NT2/D1 (cell line): ENCODE measurements around the gene ACSL4.

Experiments
- SUZ12 ChIP-seq: IDR thresholded peaks from 2 replicates; pipeline ENCODE4 v1.6.1; 2011; ENCODE audit not compliant: insufficient read length, insufficient read depth; ENCODE audit errors: extremely low read depth
- YY1 ChIP-seq: IDR thresholded peaks from 2 replicates; pipeline ENCODE4 v1.6.1; 2011; ENCODE audit not compliant: insufficient read length, insufficient read depth
- ZNF274 ChIP-seq: IDR thresholded peaks from 2 replicates; pipeline ENCODE4 v1.6.1; 2011; ENCODE audit warnings: mild to moderate bottlenecking, low read depth, low read length

- TF ChIP-seq ZNF274: no peak
- no peak for TF ChIP-seq YY1
- no peak for TF ChIP-seq SUZ12
Observed at GRCh38 chrX:109719264-109719663, 13.8 kb downstream of the ACSL4 start.
